Stimulated activated effector memory CD8-positive, alpha-beta T cell treated with anti-CD3 and anti-CD28 coated beads, Interleukin-12 subunit alpha, Interleukin-12 subunit beta, amount 100 ng/mL, for 72 hours (primary cell): ENCODE results near the gene RAB28.

Source experiments
- ATAC-seq: fragments of 150-1000 bp; cut with Tn5 transposase; 2 replicates; pipeline ENCODE4 v1.10.0; 2021
- DNase-seq, 2 donors: peaks; one replicate each; pipeline ENCODE4 v3.0.0; 2021 to 2022; ENCODE audit warnings: low spot score in 2 of 2
- H3K27ac Mint-ChIP-seq: one replicate; pipeline ENCODE4 v1.8.0; 2022; ENCODE audit warnings: mild to moderate bottlenecking, mixed read lengths
- H3K36me3 Mint-ChIP-seq: one replicate; pipeline ENCODE4 v1.8.0; 2022; ENCODE audit warnings: mild to moderate bottlenecking, mixed read lengths
- H3K4me1 Mint-ChIP-seq: one replicate; pipeline ENCODE4 v1.8.0; 2022; ENCODE audit warnings: mixed read lengths
- H3K4me3 Mint-ChIP-seq: one replicate; pipeline ENCODE4 v1.8.0; 2022; ENCODE audit warnings: mild to moderate bottlenecking, mixed read lengths
- H3K9me3 Mint-ChIP-seq: one replicate; pipeline ENCODE4 v1.8.0; 2022; ENCODE audit warnings: mixed read lengths

Gene RAB28

GRCh38 chr4:13344216-13344615 is 139.9 kb downstream of the RAB28 start:
- ATAC-seq = no peak
- H3K36me3 Mint-ChIP-seq = no peaks in the 10 kb centered on the region
- H3K4me1 Mint-ChIP-seq = no peaks in the 10 kb centered on the region
- H3K9me3 Mint-ChIP-seq = peaks cover 2% of the 10 kb centered on the region
- H3K27ac Mint-ChIP-seq = no peak overlapping the region
- H3K4me3 Mint-ChIP-seq = no peak overlapping the region
- DNase-seq = no peak

GRCh38 chr4:13340672-13341071 is 143.5 kb downstream of the RAB28 start:
- Mint-ChIP-seq H3K4me1 (no peaks in the 10 kb centered on the region), H3K36me3 (no peaks in the 10 kb centered on the region), H3K27ac (no peak overlapping the region), H3K4me3 (no peak overlapping the region), H3K9me3 (peaks cover 7% of the 10 kb centered on the region)
- DNase-seq (no peak), ATAC-seq (no peak)

- Mint-ChIP-seq H3K4me1 (no peaks in the 10 kb centered on the region), H3K36me3 (no peaks in the 10 kb centered on the region), H3K9me3 (peaks cover 5% of the 10 kb centered on the region), H3K27ac (no peak overlapping the region), H3K4me3 (no peak overlapping the region)
- ATAC-seq = no peak
- DNase-seq = no peak
Measured at GRCh38 chr4:13331827-13332226, 152.3 kb downstream of the RAB28 start.

- no peak overlapping the region for H3K27ac Mint-ChIP-seq
- no peaks in the 10 kb centered on the region for H3K36me3 Mint-ChIP-seq
- H3K9me3 Mint-ChIP-seq = peaks cover 5% of the 10 kb centered on the region
- DNase-seq (no peak), ATAC-seq (no peak)
- H3K4me3 Mint-ChIP-seq = no peak overlapping the region
- H3K4me1 Mint-ChIP-seq = no peaks in the 10 kb centered on the region
Measured at GRCh38 chr4:13329963-13330362, 154.2 kb downstream of the RAB28 start.

- no peak overlapping the region for H3K27ac Mint-ChIP-seq
- no peak for ATAC-seq
- H3K9me3 Mint-ChIP-seq = peaks cover 6% of the 10 kb centered on the region
- H3K4me1 Mint-ChIP-seq = no peaks in the 10 kb centered on the region
- no peak for DNase-seq
- no peaks in the 10 kb centered on the region for H3K36me3 Mint-ChIP-seq
- H3K4me3 Mint-ChIP-seq = no peak overlapping the region
Measured at GRCh38 chr4:13329340-13329850, 154.7 kb downstream of the RAB28 start.

GRCh38 chr4:13328591-13328990 is 155.5 kb downstream of the RAB28 start:
- no peak for ATAC-seq
- no peak for DNase-seq
- Mint-ChIP-seq H3K4me3 (no peak overlapping the region), H3K27ac (no peak overlapping the region), H3K36me3 (no peaks in the 10 kb centered on the region), H3K4me1 (no peaks in the 10 kb centered on the region), H3K9me3 (peaks cover 6% of the 10 kb centered on the region)

- no peak for ATAC-seq
- H3K4me1 Mint-ChIP-seq = no peaks in the 10 kb centered on the region
- H3K4me3 Mint-ChIP-seq = no peak overlapping the region
Measured at GRCh38 chr4:13327991-13328390, 156.1 kb downstream of the RAB28 start.

GRCh38 chr4:13325744-13326143 is 158.4 kb downstream of the RAB28 start:
- H3K36me3 Mint-ChIP-seq = no peaks in the 10 kb centered on the region
- no peaks in the 10 kb centered on the region for H3K4me1 Mint-ChIP-seq
- DNase-seq = no peak
- no peak for ATAC-seq
- no peak overlapping the region for H3K4me3 Mint-ChIP-seq
- H3K9me3 Mint-ChIP-seq = peaks cover 6% of the 10 kb centered on the region
- H3K27ac Mint-ChIP-seq = no peak overlapping the region

More at GRCh38 chr4:13327991-13328390, 156.1 kb downstream of the RAB28 start:
- no peak for DNase-seq
- Mint-ChIP-seq H3K27ac (no peak overlapping the region), H3K36me3 (no peaks in the 10 kb centered on the region), H3K9me3 (peaks cover 6% of the 10 kb centered on the region)

GRCh38 chr4:13323921-13324320 is 160.2 kb downstream of the RAB28 start:
- Mint-ChIP-seq H3K4me3 (no peak overlapping the region), H3K27ac (no peak overlapping the region), H3K36me3 (no peaks in the 10 kb centered on the region), H3K4me1 (no peaks in the 10 kb centered on the region), H3K9me3 (peaks cover 13% of the 10 kb centered on the region)
- DNase-seq = no peak
- no peak for ATAC-seq

GRCh38 chr4:13322681-13323101 is 161.4 kb downstream of the RAB28 start:
- Mint-ChIP-seq H3K9me3 (peaks cover 9% of the 10 kb centered on the region), H3K4me1 (no peaks in the 10 kb centered on the region), H3K27ac (no peak overlapping the region), H3K36me3 (no peaks in the 10 kb centered on the region), H3K4me3 (no peak overlapping the region)
- ATAC-seq (no peak), DNase-seq (no peak)
